Pancreas (tissue), 10 donors: ENCODE data around the gene CBARP. TPM values are rescaled to one million over a fixed set of nuclear protein-coding genes. Genes with fewer than 3 reads are reported as not detected.

Experiments
- ATAC-seq, 4 donors: fragments of 200-7000 bp; cut with Tn5 transposase; one replicate each; pipeline versions ENCODE4 v1.8.0 to v1.9.1; 2020; ENCODE audit warnings: mild to moderate bottlenecking in 4 of 4, moderate library complexity in 4 of 4
- DNase-seq, 6 donors: peaks; one replicate each; pipeline ENCODE4 v3.0.0-alpha.2; 2020
- FAIRE-seq: peaks from 2 replicates; lab custom pipeline; 2012; peaks lifted over from hg19 to GRCh38; lab: Jason Lieb, UNC
- H3K27ac ChIP-seq, 4 donors: fragments of 200-600 bp; sonication (generic); 1 replicate in 3 of 4; 2 replicates in 1 of 4; pipeline versions ENCODE4 v1.5.0 to v1.8.0; 2020
- H3K27me3 ChIP-seq, 4 donors: fragments of 200-600 bp; one replicate each; pipeline ENCODE4 v1.8.0; 2021
- H3K36me3 ChIP-seq, 3 donors: fragments of 200-600 bp; sonication (generic) in 1 of 3; one replicate each; pipeline versions ENCODE4 v1.5.0 to v1.8.0; 2020 to 2021
- H3K4me1 ChIP-seq, 3 donors: fragments of 200-600 bp; one replicate each; pipeline ENCODE4 v1.8.0; 2021
- H3K4me3 ChIP-seq, 4 donors: fragments of 200-600 bp; sonication (generic) in 2 of 4; one replicate each; pipeline versions ENCODE4 v1.5.0 to v1.8.0; 2020 to 2021
- H3K9me3 ChIP-seq, 4 donors: fragments of 200-600 bp; one replicate each; pipeline ENCODE4 v1.8.0; 2021
- CTCF ChIP-seq, 4 donors: fragments of 200-600 bp; sonication (generic) in 3 of 4; IDR thresholded peaks; one replicate each; pipeline versions ENCODE4 v1.5.0 to v1.8.0; 2021; ENCODE audit warnings: antibody characterized with exemption in 4 of 4
- WGBS, 2 donors: extraction: QIAGEN DNeasy Blood & Tissue Kit; methylation state at CpG; one replicate each; pipeline ENCODE4 v1.1.7; 2013; 5-methylcytosine and 5-hydroxymethylcytosine counted together
- intact Hi-C, 3 donors: fragments of 100-400 bp; cut with DNase I; formaldehyde crosslinking; loops; one replicate each; pipeline versions ENCODE4 v1.11.1 to v1.14.2; 2022
- polyA plus RNA-seq, 2 donors: library from polyadenylated mRNA; stranded (reverse); fragments of 200-250 nt; gene quantifications; one replicate each; pipeline ENCODE4 v1.2.3, GENCODE V29; 2013
- total RNA-seq, 6 donors: library from RNA; stranded (reverse); fragmentation: NEBNext Ultra II Directional in 4 of 6; extraction: Animal tissue kit (Norgen Biotek cat#: 25700) in 4 of 6; gene quantifications; one replicate each; pipeline versions ENCODE4 v1.2.1 to v1.2.4, GENCODE V29; 2021 to 2023
- donor health status: healthy with polysubstance abuse.
- donor health status: DM: no; HTN: no; CAD: no; lungs with moderate emphysema.
- donor health status: DM: no; HTN: no; CAD: no.
- donor health status: control.
- donor health status: control.
- donor health status: Bipolar disorder and iron deficiency.
- donor health status: DM: yes; HTN: yes; CAD: no.
- donor health status: DM: no; HTN: no; CAD: no.
- donor health status: DM: no; HTN: no; CAD: no.
- donor health status: DM: yes; HTN: yes; CAD: no.

CBARP gene
- total and polyA plus RNA-seq, 8 donors = 0.16 to 2.6 (median 0.74) TPM

- Histone ChIP-seq H3K9me3 (no peaks in the 10 kb centered on the region), H3K36me3 (no peaks in the 10 kb centered on the region), H3K27ac (peak overlapping the region in 1 of 4 donors; percentile 84), H3K4me1 (peaks cover 6 to 20% (median 6%) of the 10 kb centered on the region in 3 donors), H3K4me3 (no peak overlapping the region), H3K27me3 (no peaks in the 10 kb centered on the region)
- intact Hi-C loops = no loop called here
- no peak for FAIRE-seq
- no peak for TF ChIP-seq CTCF (IDR thresholded peaks at IDR 0.05)
- no peak for ATAC-seq
- WGBS, 2 donors = 93% methylated on average over 11 of the region's 11 CpGs; no CpG with 5 or more reads in 1 of the 2 donors
- no peak for DNase-seq
These were observed 55.1 kb downstream of the CBARP start for GRCh38 chr19:1182727-1183126.

- Histone ChIP-seq H3K27ac (peak overlapping the region; percentile 23 to 84 (median 66)), H3K27me3 (no peaks in the 10 kb centered on the region), H3K4me1 (peaks cover 6 to 20% (median 6%) of the 10 kb centered on the region in 3 donors), H3K9me3 (no peaks in the 10 kb centered on the region), H3K4me3 (no peak overlapping the region), H3K36me3 (no peaks in the 10 kb centered on the region)
- 93% methylated on average over 10 of the region's 10 CpGs for WGBS, 2 donors
- ATAC-seq = no peak
- no peak for TF ChIP-seq CTCF (IDR thresholded peaks at IDR 0.05)
- DNase-seq = no peak
- intact Hi-C loops = no loop called here
- FAIRE-seq = no peak
These were observed 55.7 kb downstream of the CBARP start for GRCh38 chr19:1182068-1182467.

GRCh38 chr19:1181606-1182005, 56.2 kb downstream of the CBARP start:
- Histone ChIP-seq H3K27ac (peak overlapping the region; percentile 23 to 84 (median 66)), H3K36me3 (no peaks in the 10 kb centered on the region), H3K4me3 (no peak overlapping the region), H3K27me3 (no peaks in the 10 kb centered on the region), H3K4me1 (peaks cover 6 to 20% (median 6%) of the 10 kb centered on the region in 3 donors), H3K9me3 (no peaks in the 10 kb centered on the region)
- 18 to 23% methylated on average over 11 of the region's 11 CpGs for WGBS, 2 donors
- peak; percentile 79 to 85 (median 81) for ATAC-seq
- no peak for FAIRE-seq
- peak; percentile 67 to 87 (median 76) for DNase-seq
- no peak for TF ChIP-seq CTCF (IDR thresholded peaks at IDR 0.05)
- intact Hi-C loops = no loop called here

Other genes with a start within 250 kb of the CBARP start
- not detected for gene GRIN3B, start 237.6 kb downstream of the CBARP start, total RNA-seq
- under 1 TPM; 0.08 to 0.09 TPM for gene GRIN3B, start 237.6 kb downstream of the CBARP start, polyA plus RNA-seq
- gene TMEM259, start 216.9 kb downstream of the CBARP start, total RNA-seq = 10 to 100 TPM; 65.9 to 99.1 (median 83.7) TPM
- 100 to 1,000 TPM; 385 to 448 TPM for gene TMEM259, start 216.9 kb downstream of the CBARP start, polyA plus RNA-seq
- gene RNU6-2, start 216.5 kb downstream of the CBARP start, total RNA-seq = not detected
- gene RNU6-2, start 216.5 kb downstream of the CBARP start, polyA plus RNA-seq = not detected
- gene CNN2, start 211.4 kb downstream of the CBARP start, total RNA-seq = 10 to 100 TPM; 46.4 to 73.8 (median 56.2) TPM
- 10 to 100 TPM; 20.4 to 40.9 TPM for gene CNN2, start 211.4 kb downstream of the CBARP start, polyA plus RNA-seq
- 10 to 100 TPM in 4 of 6 donors, 1 to 10 TPM in 2; 6.9 to 27.0 (median 16.0) TPM for gene ABCA7, start 197.9 kb downstream of the CBARP start, total RNA-seq
- gene ABCA7, start 197.9 kb downstream of the CBARP start, polyA plus RNA-seq = 100 to 1,000 TPM in 1 of 2 donors, 10 to 100 TPM in 1; 60.9 to 131 TPM
- gene ARHGAP45, start 170.8 kb downstream of the CBARP start, total RNA-seq = 10 to 100 TPM in 3 of 6 donors, 1 to 10 TPM in 3; 5.1 to 15.8 (median 8.4) TPM
- 10 to 100 TPM; 11.6 to 21.6 TPM for gene ARHGAP45, start 170.8 kb downstream of the CBARP start, polyA plus RNA-seq
- 10 to 100 TPM; 40.0 to 66.5 (median 58.6) TPM for gene POLR2E, start 142.6 kb downstream of the CBARP start, total RNA-seq
- gene POLR2E, start 142.6 kb downstream of the CBARP start, polyA plus RNA-seq = 10 to 100 TPM; 62.5 to 69.4 TPM
- 100 to 1,000 TPM in 1 of 6 donors, 10 to 100 TPM in 5; 48.8 to 112 (median 63.8) TPM for gene GPX4, start 134.0 kb downstream of the CBARP start, total RNA-seq
- 100 to 1,000 TPM; 255 to 290 TPM for gene GPX4, start 134.0 kb downstream of the CBARP start, polyA plus RNA-seq
- gene SBNO2, start 63.7 kb downstream of the CBARP start, total RNA-seq = 10 to 100 TPM; 16.8 to 43.7 (median 23.9) TPM
- 10 to 100 TPM; 36.4 to 53.9 TPM for gene SBNO2, start 63.7 kb downstream of the CBARP start, polyA plus RNA-seq
- gene STK11, start 32.2 kb downstream of the CBARP start, total RNA-seq = 10 to 100 TPM; 20.1 to 38.6 (median 23.4) TPM
- 10 to 100 TPM; 43.6 to 62.2 TPM for gene STK11, start 32.2 kb downstream of the CBARP start, polyA plus RNA-seq
- gene ATP5F1D, start 3.7 kb upstream of the CBARP start, total RNA-seq = 100 to 1,000 TPM in 5 of 6 donors, 10 to 100 TPM in 1; 97.3 to 192 (median 149) TPM
- 100 to 1,000 TPM; 173 to 515 TPM for gene ATP5F1D, start 3.7 kb upstream of the CBARP start, polyA plus RNA-seq
- gene MIDN, start 10.6 kb upstream of the CBARP start, total RNA-seq = 10 to 100 TPM; 32.1 to 78.0 (median 49.1) TPM
- gene MIDN, start 10.6 kb upstream of the CBARP start, polyA plus RNA-seq = 10 to 100 TPM; 36.6 to 49.1 TPM
- gene CIRBP, start 31.3 kb upstream of the CBARP start, total RNA-seq = 100 to 1,000 TPM; 232 to 607 (median 483) TPM
- gene CIRBP, start 31.3 kb upstream of the CBARP start, polyA plus RNA-seq = 1,000 to 10,000 TPM in 1 of 2 donors, 100 to 1,000 TPM in 1; 802 to 1,009 TPM
- 10 to 100 TPM; 16.1 to 26.1 (median 22.9) TPM for gene FAM174C, start 37.5 kb upstream of the CBARP start, total RNA-seq
- 10 to 100 TPM; 69.8 to 83.4 TPM for gene FAM174C, start 37.5 kb upstream of the CBARP start, polyA plus RNA-seq
- under 1 TPM in 2 of 6 donors, not detected in 4; 0.22 to 0.94 TPM for gene EFNA2, start 47.9 kb upstream of the CBARP start, total RNA-seq
- gene EFNA2, start 47.9 kb upstream of the CBARP start, polyA plus RNA-seq = not detected
- gene NDUFS7, start 145.9 kb upstream of the CBARP start, total RNA-seq = 10 to 100 TPM; 32.1 to 56.3 (median 42.5) TPM
- gene NDUFS7, start 145.9 kb upstream of the CBARP start, polyA plus RNA-seq = 10 to 100 TPM; 57.8 to 70.8 TPM
- gene GAMT, start 163.5 kb upstream of the CBARP start, total RNA-seq = 100 to 1,000 TPM in 1 of 6 donors, 10 to 100 TPM in 5; 46.2 to 116 (median 64.4) TPM
- 100 to 1,000 TPM in 1 of 2 donors, 10 to 100 TPM in 1; 65.2 to 200 TPM for gene GAMT, start 163.5 kb upstream of the CBARP start, polyA plus RNA-seq
- 10 to 100 TPM; 35.3 to 67.4 (median 48.7) TPM for gene DAZAP1, start 169.6 kb upstream of the CBARP start, total RNA-seq
- gene DAZAP1, start 169.6 kb upstream of the CBARP start, polyA plus RNA-seq = 10 to 100 TPM; 63.8 to 64.4 TPM
- gene RPS15, start 200.4 kb upstream of the CBARP start, total RNA-seq = 1,000 to 10,000 TPM in 1 of 6 donors, 100 to 1,000 TPM in 5; 596 to 1,125 (median 797) TPM
- 1,000 to 10,000 TPM; 1,641 to 1,709 TPM for gene RPS15, start 200.4 kb upstream of the CBARP start, polyA plus RNA-seq
- gene APC2, start 212.1 kb upstream of the CBARP start, total RNA-seq = under 1 TPM in 5 of 6 donors, not detected in 1; 0.04 to 0.23 (median 0.06) TPM
- gene APC2, start 212.1 kb upstream of the CBARP start, polyA plus RNA-seq = under 1 TPM; 0.05 to 0.27 TPM
- 10 to 100 TPM; 10.7 to 19.3 (median 13.4) TPM for gene C19orf25, start 241.2 kb upstream of the CBARP start, total RNA-seq
- gene C19orf25, start 241.2 kb upstream of the CBARP start, polyA plus RNA-seq = 10 to 100 TPM; 21.5 to 39.0 TPM